Gastrocnemius medialis (tissue), 4 donors: Measurements from ENCODE around the gene HES1. TPM values are rescaled to one million over a fixed set of nuclear protein-coding genes. Genes with fewer than 3 reads are reported as not detected.

Experiments
- ATAC-seq, 2 donors: fragments of 150-250 bp; one replicate each; pipeline ENCODE4 v1.9.1; 2016
- DNase-seq, 2 donors: peaks; one replicate each; pipeline ENCODE4 v3.0.0-alpha.2; 2019
- H3K27ac ChIP-seq, 4 donors: fragments of 200-600 bp; sonication (generic); 1 replicate in 1 of 4; 2 replicates in 3 of 4; pipeline ENCODE4 v1.5.1; 2016 to 2018; ENCODE audit warnings: mild to moderate bottlenecking in 2 of 4, moderate library complexity in 1 of 4
- H3K27me3 ChIP-seq, 3 donors: fragments of 200-600 bp; sonication (generic) in 2 of 3; 1 replicate in 1 of 3; 2 replicates in 2 of 3; pipeline versions ENCODE4 v1.5.1 to v1.6.0; 2016 to 2019; ENCODE audit warnings: mild to moderate bottlenecking in 1 of 3, moderate library complexity in 1 of 3
- H3K36me3 ChIP-seq, 2 donors: fragments of 200-600 bp; sonication (generic) in 1 of 2; one replicate each; pipeline ENCODE4 v1.5.1; 2017 to 2018
- H3K4me1 ChIP-seq, 2 donors: fragments of 200-600 bp; sonication (generic) in 1 of 2; one replicate each; pipeline ENCODE4 v1.5.1; 2016 to 2017; ENCODE audit warnings: mild to moderate bottlenecking in 2 of 2
- H3K4me3 ChIP-seq, 4 donors: fragments of 200-600 bp; sonication (generic) in 3 of 4; 1 replicate in 1 of 4; 2 replicates in 3 of 4; pipeline ENCODE4 v1.5.1; 2016 to 2019; ENCODE audit warnings: mild to moderate bottlenecking in 2 of 4
- H3K9me3 ChIP-seq, 3 donors: fragments of 200-600 bp; sonication (generic) in 2 of 3; 1 replicate in 1 of 3; 2 replicates in 2 of 3; pipeline ENCODE4 v1.5.1; 2016 to 2019
- POLR2A ChIP-seq, 2 donors: fragments of 450-650 bp; IDR thresholded peaks; one replicate each; pipeline ENCODE4 v1.6.1; 2017; ENCODE audit warnings: antibody characterized with exemption in 2 of 2, mild to moderate bottlenecking in 2 of 2, moderate library complexity in 2 of 2
- in situ Hi-C, 4 donors: fragments of 200-750 bp; cut with MboI; loops; one replicate each; pipeline versions ENCODE4 v1.15.0 to v1.8.0; 2017; ENCODE audit warnings: low sequenced_read_pairs in 4 of 4
- intact Hi-C: fragments of 100-400 bp; cut with DNase I; formaldehyde crosslinking; loops from one replicate; pipeline ENCODE4 v1.15.1; 2023; ENCODE audit warnings: low total_unique reads
- total RNA-seq, 4 donors: library from RNA; depleted of rRNA; stranded (reverse); fragments of >200 nt; gene quantifications; one replicate each; pipeline versions ENCODE4 v1.1.0 to v1.2.3, GENCODE V29; 2016
- TF ChIP-seq, protein P1 (sequence below), 5 experiments: fragments of 450-650 bp in 3 of 5; fragments of 200-600 bp in 2 of 5; sonication (generic) in 2 of 5; IDR thresholded peaks in 4 of 5; conservative IDR thresholded peaks in 1 of 5; 1 replicate in 4 of 5; 2 replicates in 1 of 5; pipeline ENCODE4 v1.5.1; 2016 to 2019; ENCODE audit warnings: antibody characterized with exemption in 5 of 5, mild to moderate bottlenecking in 3 of 5, moderate library complexity in 3 of 5

HES1 gene
- total RNA-seq, 4 donors from 2014 or later = 9.7 to 38.3 (median 27.8) TPM

DNA sequence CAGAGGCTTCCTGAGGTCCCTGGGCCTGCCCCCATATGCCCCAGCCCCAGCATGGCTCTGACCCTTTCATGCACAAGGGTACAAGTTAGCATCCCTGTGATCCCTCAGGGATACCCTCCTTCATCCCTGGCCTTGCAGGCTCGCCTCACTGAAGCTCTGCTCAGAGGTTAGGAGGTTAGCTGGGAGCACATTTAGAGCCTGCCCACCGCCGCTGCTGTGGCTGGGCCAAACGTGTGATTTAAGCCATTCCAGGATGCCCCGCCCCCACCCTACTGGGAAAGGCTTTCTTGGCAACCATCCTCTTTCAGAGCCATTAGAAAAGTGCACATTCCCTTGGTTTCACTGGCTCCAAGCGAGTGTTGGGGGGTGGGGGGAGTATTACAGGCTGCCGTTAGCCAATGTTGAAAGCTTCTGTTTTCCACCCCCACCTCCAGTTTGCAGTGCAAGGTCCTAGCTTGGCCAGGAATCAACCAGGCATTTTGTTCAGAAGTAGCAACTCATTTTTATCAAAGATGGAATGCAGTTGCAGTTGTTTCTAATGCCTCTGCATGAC, 6.3 kb upstream of the HES1 start:
- TF ChIP-seq POLR2A (IDR thresholded peaks at IDR 0.05) = no peak
- TF ChIP-seq, protein P1, sequence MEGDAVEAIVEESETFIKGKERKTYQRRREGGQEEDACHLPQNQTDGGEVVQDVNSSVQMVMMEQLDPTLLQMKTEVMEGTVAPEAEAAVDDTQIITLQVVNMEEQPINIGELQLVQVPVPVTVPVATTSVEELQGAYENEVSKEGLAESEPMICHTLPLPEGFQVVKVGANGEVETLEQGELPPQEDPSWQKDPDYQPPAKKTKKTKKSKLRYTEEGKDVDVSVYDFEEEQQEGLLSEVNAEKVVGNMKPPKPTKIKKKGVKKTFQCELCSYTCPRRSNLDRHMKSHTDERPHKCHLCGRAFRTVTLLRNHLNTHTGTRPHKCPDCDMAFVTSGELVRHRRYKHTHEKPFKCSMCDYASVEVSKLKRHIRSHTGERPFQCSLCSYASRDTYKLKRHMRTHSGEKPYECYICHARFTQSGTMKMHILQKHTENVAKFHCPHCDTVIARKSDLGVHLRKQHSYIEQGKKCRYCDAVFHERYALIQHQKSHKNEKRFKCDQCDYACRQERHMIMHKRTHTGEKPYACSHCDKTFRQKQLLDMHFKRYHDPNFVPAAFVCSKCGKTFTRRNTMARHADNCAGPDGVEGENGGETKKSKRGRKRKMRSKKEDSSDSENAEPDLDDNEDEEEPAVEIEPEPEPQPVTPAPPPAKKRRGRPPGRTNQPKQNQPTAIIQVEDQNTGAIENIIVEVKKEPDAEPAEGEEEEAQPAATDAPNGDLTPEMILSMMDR (IDR thresholded peaks at IDR 0.05 in 4 of 5, conservative IDR thresholded peaks at IDR 0.05 in 1 of 5) = no peak
- intact Hi-C loops = loop anchor here (10.0 kb wide), 2 partner anchors 255 to 355 kb away; partner anchors contain the start of gene ATP13A3
- in situ Hi-C loops = loop anchor here in 3 of 4 donors (10.0 to 25.0 kb wide), 2 partner anchors 142 to 345 kb away; no protein-coding TSS in a partner anchor
- Histone ChIP-seq H3K4me1 (peaks cover 4 to 18% of the 10 kb centered on the region in 2 donors), H3K4me3 (no peak overlapping the region), H3K9me3 (no peaks in the 10 kb centered on the region), H3K36me3 (no peaks in the 10 kb centered on the region), H3K27me3 (no peaks in the 10 kb centered on the region), H3K27ac (no peak overlapping the region)
- no peak for DNase-seq
- no peak for ATAC-seq

DNA sequence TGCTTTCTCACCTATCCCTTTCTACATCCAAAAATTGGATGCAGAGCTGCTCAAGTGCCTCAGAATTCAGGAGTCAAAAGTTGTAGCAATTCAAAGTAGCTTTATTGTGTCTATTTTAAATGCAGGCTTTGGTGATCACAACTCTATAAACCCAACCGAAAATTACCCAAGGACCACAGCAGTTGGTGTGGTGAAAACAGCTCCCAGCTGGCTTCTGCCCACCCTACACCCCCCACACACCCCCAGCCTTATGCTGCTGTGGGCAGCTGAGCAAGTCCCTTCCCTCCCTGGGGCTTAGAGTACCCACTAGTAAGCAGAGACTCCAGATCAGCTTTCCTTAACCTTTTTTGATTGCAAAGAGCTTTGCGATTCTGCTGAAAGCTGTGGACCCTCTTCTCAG, 5.8 kb upstream of the HES1 start:
- in situ Hi-C loops = loop anchor here in 3 of 4 donors (10.0 to 25.0 kb wide), 2 partner anchors 143 to 345 kb away; no protein-coding TSS in a partner anchor
- no peak for ATAC-seq
- DNase-seq = no peak
- TF ChIP-seq POLR2A (IDR thresholded peaks at IDR 0.05) = no peak
- TF ChIP-seq, protein P1 (IDR thresholded peaks at IDR 0.05 in 4 of 5, conservative IDR thresholded peaks at IDR 0.05 in 1 of 5) = no peak
- Histone ChIP-seq H3K4me3 (no peak overlapping the region), H3K27ac (no peak overlapping the region), H3K9me3 (no peaks in the 10 kb centered on the region), H3K36me3 (no peaks in the 10 kb centered on the region), H3K4me1 (peaks cover 4 to 18% of the 10 kb centered on the region in 2 donors), H3K27me3 (no peaks in the 10 kb centered on the region)
- intact Hi-C loops = loop anchor here (10.0 kb wide), 2 partner anchors 255 to 355 kb away; partner anchors contain the start of gene ATP13A3

DNA sequence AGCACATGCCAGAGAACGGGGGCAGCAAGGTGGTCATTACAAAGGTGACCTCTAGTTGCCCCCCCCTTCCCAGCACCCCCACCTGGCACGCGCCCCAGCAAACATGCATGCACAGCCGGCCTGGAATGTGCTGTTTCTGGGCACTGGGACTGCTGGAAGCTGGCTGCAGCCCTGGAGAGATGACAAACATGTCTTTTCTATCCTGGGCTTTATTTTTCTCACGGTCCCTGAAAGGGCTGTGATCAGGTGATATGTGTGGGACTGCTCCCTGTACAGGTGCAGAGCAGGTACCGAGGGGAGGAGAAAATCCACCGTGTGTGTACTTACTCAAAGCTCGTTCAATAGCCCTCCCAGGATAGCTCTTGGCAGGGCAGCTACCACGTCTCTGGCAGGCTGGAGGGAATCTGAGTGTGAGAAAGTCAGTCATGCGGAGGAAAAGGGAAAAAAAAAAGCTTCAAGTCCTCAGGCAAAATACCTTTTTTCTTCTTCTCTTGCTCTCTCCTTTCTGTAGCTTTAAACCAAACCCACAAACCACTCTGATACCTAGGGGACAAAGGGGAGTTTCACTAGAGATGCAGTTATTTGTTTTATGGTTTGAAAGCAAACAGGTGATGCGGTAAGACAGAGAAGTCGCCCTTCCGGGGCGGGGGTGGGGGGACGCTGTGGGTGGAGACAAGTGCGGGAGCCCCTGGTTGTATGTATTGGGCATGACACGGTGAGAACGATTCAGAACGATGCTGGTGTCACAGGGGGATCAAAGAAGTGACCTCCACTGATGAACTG, 5.0 kb upstream of the HES1 start:
- Histone ChIP-seq H3K4me3 (no peak overlapping the region), H3K4me1 (peaks cover 9 to 18% of the 10 kb centered on the region in 2 donors), H3K36me3 (no peaks in the 10 kb centered on the region), H3K9me3 (no peaks in the 10 kb centered on the region), H3K27ac (no peak overlapping the region), H3K27me3 (no peaks in the 10 kb centered on the region)
- in situ Hi-C loops (loop anchor here in 3 of 4 donors (10.0 to 25.0 kb wide), 2 partner anchors 144 to 346 kb away; no protein-coding TSS in a partner anchor), intact Hi-C loops (loop anchor here (10.0 kb wide), 2 partner anchors 256 to 354 kb away; partner anchors contain the start of gene ATP13A3)
- ATAC-seq (no peak), DNase-seq (no peak)
- TF ChIP-seq POLR2A (IDR thresholded peaks at IDR 0.05) = no peak
- TF ChIP-seq, protein P1 (IDR thresholded peaks at IDR 0.05 in 4 of 5, conservative IDR thresholded peaks at IDR 0.05 in 1 of 5) = no peak

DNA sequence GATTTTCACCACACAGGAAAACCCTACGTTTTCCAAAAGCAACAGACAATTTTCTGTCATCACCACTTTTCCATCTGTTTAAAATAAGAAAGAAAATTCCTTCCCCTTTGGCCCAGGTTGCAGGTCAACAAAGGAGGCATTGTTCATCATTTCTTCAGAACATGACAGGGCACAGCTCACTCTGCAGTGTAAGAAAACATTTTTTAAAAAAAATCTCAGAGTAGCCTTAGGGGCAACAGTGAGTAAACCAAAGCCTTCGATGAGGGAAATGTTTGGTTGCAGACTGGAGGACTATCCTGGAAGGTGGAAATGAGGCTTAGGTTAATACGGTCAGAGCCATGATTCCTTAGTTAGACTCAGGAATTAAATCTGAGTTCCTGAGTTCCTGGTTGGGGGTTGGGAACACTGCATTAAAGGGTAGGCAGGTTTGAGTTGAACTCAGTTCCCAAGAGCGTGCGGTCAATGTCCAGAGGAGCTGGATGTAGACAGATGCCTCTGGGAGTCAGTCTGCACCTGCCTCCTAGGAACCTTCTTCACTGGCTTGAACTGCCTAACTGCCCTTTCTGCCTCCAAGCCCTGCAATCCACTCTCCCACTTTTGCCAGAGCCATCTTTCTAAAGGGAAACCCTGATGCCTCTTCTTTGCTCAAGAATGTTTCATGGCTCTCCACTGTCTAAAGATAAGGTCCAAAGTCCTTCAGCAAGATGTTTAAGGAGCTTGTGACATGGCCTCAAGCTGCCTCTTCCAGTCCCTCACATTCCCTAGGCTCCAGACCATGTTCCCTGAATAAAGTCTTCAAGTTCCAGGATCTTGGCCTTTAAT, 3.3 kb upstream of the HES1 start:
- no peak for ATAC-seq
- Histone ChIP-seq H3K4me3 (no peak overlapping the region), H3K9me3 (no peaks in the 10 kb centered on the region), H3K36me3 (no peaks in the 10 kb centered on the region), H3K4me1 (peaks cover 9 to 18% of the 10 kb centered on the region in 2 donors), H3K27ac (peak overlapping the region in 1 of 4 donors; percentile 97), H3K27me3 (no peaks in the 10 kb centered on the region)
- intact Hi-C loops = loop anchor here (10.0 kb wide), 2 partner anchors 258 to 352 kb away; partner anchors contain the start of gene ATP13A3
- TF ChIP-seq, protein P1 (IDR thresholded peaks at IDR 0.05 in 4 of 5, conservative IDR thresholded peaks at IDR 0.05 in 1 of 5) = no peak
- no peak for TF ChIP-seq POLR2A (IDR thresholded peaks at IDR 0.05)
- DNase-seq = no peak
- in situ Hi-C loops = loop anchor here in 3 of 4 donors (10.0 to 25.0 kb wide), 2 partner anchors 145 to 348 kb away; no protein-coding TSS in a partner anchor
